Testis (tissue), 2 donors: Measurements from ENCODE around the gene PTPRG.

Experiments
- POLR2A ChIP-seq: fragments of 450-650 bp; IDR thresholded peaks from one replicate; pipeline ENCODE4 v1.6.1; 2017; ENCODE audit warnings: antibody characterized with exemption, mild to moderate bottlenecking, moderate library complexity
- TF ChIP-seq, protein P1 (sequence below), 3 experiments: fragments of 450-650 bp in 2 of 3; fragments of 200-600 bp in 1 of 3; sonication (generic) in 1 of 3; IDR thresholded peaks; one replicate each; pipeline ENCODE4 v1.5.1; 2016 to 2019; ENCODE audit warnings: antibody characterized with exemption in 3 of 3, mild to moderate bottlenecking in 2 of 3, moderate library complexity in 1 of 3

DNA sequence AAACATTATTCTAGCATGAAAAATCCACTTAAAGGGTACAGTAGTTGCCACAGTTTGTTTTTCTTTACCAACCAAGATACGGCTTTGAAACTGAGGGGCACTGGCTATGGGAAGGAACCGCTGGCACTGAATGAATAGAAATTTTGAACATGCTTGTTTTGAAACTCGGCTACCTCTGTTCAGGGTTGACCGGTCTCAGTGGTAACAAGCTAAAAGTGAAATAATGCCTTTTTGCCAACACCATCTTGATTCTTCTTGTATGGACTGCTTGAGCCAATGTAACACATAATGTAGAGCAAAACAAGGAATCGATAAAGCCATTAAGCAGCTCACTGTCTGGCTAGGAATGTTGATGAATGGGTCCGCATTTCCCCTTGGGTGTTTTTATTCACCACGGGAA is 36.5 kb downstream of the PTPRG start:
- TF ChIP-seq, protein P1, sequence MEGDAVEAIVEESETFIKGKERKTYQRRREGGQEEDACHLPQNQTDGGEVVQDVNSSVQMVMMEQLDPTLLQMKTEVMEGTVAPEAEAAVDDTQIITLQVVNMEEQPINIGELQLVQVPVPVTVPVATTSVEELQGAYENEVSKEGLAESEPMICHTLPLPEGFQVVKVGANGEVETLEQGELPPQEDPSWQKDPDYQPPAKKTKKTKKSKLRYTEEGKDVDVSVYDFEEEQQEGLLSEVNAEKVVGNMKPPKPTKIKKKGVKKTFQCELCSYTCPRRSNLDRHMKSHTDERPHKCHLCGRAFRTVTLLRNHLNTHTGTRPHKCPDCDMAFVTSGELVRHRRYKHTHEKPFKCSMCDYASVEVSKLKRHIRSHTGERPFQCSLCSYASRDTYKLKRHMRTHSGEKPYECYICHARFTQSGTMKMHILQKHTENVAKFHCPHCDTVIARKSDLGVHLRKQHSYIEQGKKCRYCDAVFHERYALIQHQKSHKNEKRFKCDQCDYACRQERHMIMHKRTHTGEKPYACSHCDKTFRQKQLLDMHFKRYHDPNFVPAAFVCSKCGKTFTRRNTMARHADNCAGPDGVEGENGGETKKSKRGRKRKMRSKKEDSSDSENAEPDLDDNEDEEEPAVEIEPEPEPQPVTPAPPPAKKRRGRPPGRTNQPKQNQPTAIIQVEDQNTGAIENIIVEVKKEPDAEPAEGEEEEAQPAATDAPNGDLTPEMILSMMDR (IDR thresholded peaks at IDR 0.05): no peak
- no peak for TF ChIP-seq POLR2A
